GM13977 (cell line): ENCODE data around the gene PRRC1.
A peak's percentile ranks its signal among the peaks of the same experiment; 100 is the strongest.

Experiments
- DNase-seq: peaks from one replicate; pipeline ENCODE4 v3.0.0; 2012; ENCODE audit warnings: low spot score
- in situ Hi-C: fragments of 300-500 bp; cut with MboI; formaldehyde crosslinking; loops from one replicate; pipeline ENCODE4 v1.12.0; 2022; ENCODE audit warnings: low sequenced_read_pairs, low pct_unique_long_range_greater_than_20kb, mixed read lengths, inconsistent platforms; ENCODE audit not compliant: unreplicated experiment
- TF ChIP-seq, protein P1 (sequence below): IDR thresholded peaks from 2 replicates; pipeline ENCODE4 v1.5.1; 2012; ENCODE audit warnings: mild to moderate bottlenecking, control low read depth; ENCODE audit not compliant: insufficient read depth; ENCODE audit errors: extremely low read depth, missing control alignments

Gene PRRC1

GRCh38 chr5:127517480-127518318 is at the start of gene PRRC1:
Gene PRRC1 (plus strand): TSS chr5:127517640. CDS start chr5:127523480, 5,840 bp downstream.
- in situ Hi-C loops: loop anchor here (25.0 kb wide), 1 partner anchor 855 kb away; no protein-coding TSS in a partner anchor
- peak; percentile 92 for DNase-seq
- TF ChIP-seq, protein P1, sequence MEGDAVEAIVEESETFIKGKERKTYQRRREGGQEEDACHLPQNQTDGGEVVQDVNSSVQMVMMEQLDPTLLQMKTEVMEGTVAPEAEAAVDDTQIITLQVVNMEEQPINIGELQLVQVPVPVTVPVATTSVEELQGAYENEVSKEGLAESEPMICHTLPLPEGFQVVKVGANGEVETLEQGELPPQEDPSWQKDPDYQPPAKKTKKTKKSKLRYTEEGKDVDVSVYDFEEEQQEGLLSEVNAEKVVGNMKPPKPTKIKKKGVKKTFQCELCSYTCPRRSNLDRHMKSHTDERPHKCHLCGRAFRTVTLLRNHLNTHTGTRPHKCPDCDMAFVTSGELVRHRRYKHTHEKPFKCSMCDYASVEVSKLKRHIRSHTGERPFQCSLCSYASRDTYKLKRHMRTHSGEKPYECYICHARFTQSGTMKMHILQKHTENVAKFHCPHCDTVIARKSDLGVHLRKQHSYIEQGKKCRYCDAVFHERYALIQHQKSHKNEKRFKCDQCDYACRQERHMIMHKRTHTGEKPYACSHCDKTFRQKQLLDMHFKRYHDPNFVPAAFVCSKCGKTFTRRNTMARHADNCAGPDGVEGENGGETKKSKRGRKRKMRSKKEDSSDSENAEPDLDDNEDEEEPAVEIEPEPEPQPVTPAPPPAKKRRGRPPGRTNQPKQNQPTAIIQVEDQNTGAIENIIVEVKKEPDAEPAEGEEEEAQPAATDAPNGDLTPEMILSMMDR: no peak

- TF ChIP-seq, protein P1: no peak
- no peak for DNase-seq
- in situ Hi-C loops: no loop called here
Measured at GRCh38 chr5:127471211-127471610, 46.2 kb upstream of the PRRC1 start.

DNA sequence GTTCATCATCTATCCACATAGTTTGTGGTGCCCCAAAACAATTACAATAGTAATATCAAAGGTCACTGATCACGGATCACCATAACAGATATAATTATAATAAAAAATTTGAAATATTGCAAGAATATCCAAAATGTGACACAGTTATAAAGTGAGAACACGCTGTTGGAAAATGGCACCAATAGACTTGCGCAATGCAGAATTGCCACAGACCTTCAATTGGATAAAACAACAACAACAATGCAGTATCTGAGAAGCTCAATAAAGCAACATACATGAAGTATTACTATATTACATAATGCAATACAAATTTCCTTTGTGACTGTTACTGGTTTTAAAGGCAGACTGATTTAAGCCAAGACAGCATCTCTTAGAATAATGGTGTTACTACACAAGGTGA is 44.7 kb upstream of the PRRC1 start:
- DNase-seq: no peak
- TF ChIP-seq, protein P1: no peak
- in situ Hi-C loops: no loop called here

GRCh38 chr5:127486471-127486870 is 31.0 kb upstream of the PRRC1 start:
- in situ Hi-C loops: no loop called here
- TF ChIP-seq, protein P1: no peak
- no peak for DNase-seq

DNA sequence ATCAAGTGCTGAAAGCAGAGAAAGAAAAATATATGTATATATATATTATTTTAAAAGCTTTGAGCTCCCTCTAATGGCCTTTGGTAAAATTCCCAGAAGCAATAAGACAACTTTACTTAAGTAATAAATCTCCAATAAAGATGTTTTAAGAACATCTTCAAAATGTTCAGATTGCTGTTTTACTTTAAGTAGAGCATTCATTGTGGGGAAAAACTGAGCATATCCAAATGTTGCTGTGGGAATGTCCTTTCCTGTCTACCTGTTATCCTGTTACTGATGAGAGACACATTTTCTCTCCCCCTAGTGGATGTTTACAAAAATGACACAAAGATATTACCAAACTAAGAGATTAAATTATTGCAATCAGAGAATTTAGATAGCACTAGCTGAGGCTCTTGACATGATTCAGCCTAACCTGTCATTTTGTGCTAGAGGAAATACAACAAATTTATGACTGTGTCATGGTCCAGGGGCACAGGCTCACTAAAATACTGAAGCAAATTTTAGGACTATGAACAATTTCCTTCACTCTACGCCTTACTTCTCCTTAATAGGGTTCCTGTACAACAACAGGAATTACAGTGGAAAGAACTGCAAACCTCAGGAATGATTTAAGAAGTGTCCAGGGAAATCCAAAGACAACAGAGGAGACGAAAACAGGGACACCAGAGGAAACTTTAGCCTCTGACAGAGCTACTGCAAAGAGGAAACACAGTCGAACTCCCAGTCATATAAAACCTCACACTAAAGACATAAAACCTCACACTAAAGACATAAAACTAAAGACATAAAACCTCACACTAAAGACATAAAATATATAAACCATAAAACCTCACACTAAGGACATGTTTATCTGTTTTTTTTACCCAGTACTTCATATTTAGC is 24.3 kb upstream of the PRRC1 start:
- peak; percentile 26 for DNase-seq
- TF ChIP-seq, protein P1: peak; percentile 58
- in situ Hi-C loops: no loop called here

GRCh38 chr5:127498548-127498947 is 18.9 kb upstream of the PRRC1 start:
- in situ Hi-C loops: no loop called here
- no peak for DNase-seq
- TF ChIP-seq, protein P1: no peak
